UCSD-AML1 (cell line): Measurements from ENCODE around the gene DBN1.

ENCODE experiments used
- DNase-seq: peaks from one replicate; lab custom pipeline; 2025; ENCODE audit not compliant: unreplicated experiment; lab: John Stamatoyannopoulos, UW

The DBN1 gene

DNA sequence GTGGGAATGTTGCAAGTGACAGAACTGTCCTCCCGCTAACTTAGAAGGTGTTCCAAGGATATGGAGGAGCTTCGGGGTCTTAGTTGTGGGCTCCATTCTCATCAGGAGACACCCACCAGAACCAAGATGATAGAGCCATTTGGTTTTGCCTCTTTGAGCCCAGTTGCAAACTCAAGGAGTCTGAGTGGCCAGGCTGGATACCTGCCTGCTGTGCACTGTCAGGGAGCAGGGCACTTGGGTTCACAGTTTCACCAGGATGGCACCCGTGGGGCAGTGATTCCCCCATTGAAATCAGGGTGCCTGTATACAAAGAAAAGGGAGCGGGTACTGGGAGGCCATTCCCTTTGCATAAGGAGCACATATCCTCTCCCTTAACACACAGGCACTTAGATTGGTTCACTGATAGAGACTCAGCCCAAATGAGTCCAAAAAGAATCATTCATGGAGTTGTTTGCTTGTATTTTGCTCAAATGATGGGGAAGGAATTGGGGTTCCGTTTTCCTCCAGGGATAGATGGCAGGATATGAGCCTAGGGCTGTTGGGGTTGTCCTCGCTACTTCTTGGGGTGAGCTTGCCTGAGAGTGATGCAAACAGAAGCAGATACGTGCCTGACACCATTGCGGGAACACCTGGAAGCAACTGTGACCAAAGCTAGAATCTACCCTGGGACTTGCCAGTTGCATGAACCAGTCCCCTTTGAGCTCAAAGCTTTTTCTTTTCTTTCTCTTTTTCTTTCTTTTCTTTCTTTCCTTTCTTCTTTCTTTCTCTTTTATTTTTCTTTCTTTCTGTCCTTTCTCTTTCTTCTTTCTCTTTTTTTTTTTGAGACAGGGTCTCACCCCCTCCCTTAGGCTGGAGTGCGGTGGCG is 28.1 kb downstream of the DBN1 start:
- no peak for DNase-seq

DNA sequence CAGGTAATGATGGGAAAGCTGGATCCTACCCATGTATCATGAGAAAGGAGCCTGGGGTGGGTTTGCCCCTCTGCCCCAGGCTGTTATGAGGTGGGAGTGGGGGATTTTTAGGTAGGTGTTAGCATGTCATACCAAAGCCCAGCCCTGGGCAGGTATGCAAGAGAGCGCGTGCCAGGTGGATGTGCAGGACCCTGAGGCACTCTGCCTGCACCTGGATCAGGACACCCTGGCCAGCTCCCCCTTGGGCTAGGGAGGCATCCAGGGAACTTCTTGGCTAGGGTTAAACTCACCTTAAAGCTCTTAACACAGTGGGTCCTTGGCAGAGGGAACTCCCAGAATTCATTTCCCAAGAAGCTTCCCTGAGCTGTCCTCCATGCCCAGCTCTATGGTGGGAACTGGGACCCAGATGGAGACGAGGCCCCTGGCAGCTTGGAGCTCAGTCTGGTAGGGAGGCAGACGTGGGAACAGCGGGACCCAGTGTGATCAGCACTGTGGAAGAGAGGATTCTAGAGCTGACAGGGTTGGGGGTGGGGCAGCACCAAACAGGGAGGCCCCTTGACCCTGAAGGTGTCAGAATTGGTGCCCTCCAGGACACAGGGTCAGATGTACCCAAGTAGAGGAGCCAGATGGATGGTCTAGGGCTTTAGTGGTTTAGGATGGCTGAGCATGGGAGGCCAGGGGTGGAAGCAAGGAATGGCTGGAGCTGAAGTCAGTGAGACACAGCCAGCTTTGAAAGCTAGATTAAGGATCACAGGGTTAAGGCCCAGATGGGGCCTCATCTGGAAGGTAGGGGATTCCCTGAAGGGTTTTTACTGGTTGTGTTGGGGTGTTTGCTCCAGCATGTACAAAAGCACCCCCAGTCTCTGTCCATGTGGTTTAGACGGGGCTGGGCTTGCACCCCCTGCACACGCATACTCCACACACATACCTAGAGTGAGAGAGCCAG is 29.1 kb downstream of the DBN1 start:
- DNase-seq: no peak

DNA sequence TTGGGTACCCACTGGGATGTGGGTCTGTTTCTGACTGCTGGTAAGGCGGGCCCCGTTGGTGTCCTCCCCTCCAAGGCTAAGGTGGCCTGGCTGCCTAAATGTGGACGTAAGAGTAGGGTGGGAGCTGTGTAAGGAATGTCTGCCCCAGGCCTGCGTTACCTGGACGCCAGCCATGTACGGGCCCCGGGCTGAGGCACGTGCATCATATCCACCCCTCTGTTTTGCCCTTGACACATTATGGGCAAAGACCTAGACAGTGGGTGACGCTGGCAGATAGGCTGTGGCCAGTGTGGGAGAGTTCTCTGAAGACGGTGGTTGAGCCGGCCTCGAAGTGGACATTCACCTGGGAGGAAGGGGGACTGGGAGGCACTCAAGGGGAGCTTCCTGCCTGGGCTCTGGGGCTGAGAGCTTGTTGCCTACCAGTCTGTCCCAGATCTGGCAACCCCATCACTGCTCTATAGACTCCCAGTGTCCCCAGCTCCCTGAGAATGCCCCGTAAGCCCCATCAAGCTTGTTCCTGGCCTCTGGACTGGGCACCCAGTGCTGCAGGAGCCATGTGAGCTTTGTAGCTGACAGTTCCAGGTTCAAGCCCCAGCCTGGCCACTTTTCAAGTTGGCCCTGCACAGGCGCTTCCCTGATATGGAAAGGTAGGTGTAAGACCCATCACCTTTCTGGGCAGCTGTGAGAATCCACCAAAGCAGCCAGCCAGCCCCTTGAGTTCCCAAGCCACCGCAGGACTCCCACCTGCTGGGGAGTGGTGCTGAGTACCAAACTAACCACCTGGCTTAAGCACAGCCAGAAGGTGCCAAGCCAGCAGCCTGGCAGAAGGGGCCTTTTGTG is 30.1 kb downstream of the DBN1 start:
- DNase-seq: no peak

DNA sequence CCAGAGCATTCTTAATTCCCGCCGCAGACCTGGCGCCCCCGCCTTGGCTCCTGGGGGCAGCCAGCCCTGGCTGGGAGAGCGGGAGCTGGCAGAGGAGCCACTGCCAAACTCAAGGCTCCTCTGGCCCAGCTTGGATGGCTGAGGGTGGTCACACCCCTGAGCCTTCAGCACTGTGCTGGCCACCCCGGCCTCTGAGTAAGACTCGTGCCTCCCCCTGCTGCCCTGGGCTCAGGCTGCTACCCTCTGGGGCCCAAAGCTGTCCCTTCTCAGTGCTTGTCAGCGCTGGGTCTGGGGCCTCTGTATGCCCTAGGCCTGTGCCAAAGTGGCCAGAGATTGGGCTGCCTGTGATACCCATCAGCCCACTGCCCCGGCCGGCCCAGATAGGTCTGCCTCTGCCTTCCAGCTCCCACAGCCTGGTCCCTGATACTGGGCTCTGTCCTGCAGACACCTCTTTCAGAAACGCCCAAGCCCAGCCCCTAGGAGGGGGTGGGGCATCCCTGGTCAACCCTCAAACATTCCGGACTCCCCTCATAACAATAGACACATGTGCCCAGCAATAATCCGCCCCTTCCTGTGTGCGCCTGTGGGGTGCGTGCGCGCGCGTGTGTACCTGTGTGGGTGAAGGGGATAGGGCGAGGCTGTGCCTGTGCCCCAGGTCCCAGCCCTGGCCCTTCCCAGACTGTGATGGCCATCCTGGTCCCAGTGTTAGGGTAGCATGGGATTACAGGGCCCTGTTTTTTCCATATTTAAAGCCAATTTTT is 31.2 kb downstream of the DBN1 start:
- no peak for DNase-seq

DNA sequence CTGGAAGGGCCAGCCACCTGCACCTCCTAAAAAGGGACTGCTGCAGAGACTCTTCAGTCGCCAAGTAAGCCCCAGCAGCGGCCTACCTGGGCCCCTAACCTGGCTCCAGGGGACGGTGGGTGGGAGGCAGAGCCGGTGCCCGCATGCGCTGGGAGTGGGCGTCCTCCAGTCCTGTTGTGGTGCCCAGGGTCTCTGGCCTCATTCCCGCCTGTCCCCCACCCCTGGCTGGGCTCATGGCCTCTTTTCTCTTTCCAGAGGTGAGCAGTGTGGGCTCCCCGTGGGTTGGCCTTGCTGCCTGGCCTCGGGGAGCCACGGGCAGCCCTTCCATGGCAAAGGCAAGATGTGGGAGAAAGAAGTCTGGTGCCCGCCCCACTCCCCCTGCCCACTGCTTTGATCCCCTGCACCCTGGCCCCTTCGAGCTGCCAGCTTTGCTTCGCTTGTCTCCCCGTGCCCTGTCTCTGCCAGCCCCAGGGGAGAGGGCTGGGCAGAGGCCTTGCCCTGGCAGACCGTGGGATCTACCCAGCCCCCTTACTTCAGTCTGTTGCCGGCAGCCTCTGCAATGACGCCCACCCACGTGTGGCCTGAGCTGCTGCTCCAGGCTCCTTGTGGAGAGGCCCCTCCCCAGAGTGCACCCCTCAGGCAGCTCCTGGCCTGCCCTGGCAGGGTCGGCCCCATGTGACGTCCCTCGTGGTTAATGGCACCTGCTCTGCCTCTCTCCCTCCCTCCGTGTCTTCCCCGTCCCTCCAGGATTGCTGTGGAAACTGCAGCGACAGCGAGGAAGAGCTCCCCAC is 32.2 kb downstream of the DBN1 start:
- DNase-seq: no peak

DNA sequence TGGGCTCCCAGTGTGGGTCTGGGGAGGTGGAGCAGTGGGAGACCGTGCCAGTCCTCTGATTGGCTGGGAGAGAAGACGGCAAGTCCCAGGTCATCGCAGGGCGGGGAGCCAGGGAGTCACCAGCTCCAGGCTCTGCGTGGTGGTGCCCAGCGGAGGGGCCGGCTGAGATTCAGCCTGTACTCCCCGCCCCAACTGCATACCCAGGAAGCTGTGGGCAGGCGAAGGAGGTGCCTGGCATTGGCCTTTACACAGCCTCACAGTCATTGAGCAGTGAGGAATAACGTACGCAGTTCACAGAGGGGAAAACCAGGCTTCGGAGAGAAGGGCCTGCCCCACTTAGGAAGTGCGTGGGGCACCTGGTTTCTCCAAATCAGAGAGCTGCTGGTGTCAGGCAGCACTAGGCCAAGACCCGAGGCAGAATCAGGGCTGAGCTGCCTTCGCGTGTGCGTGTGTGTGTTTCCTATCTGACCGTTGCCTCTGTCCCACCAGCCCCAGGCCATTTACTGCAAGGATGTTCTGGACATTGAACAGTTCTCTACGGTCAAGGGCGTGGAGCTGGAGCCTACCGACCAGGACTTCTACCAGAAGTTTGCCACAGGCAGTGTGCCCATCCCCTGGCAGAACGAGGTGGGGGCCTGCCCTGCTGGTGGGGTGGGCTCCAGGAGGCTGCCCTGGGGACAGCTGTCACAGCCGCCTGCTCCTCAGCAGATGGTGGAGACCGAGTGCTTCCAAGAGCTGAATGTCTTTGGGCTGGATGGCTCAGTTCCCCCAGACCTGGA is 33.0 kb downstream of the DBN1 start:
- DNase-seq: no peak

DNA sequence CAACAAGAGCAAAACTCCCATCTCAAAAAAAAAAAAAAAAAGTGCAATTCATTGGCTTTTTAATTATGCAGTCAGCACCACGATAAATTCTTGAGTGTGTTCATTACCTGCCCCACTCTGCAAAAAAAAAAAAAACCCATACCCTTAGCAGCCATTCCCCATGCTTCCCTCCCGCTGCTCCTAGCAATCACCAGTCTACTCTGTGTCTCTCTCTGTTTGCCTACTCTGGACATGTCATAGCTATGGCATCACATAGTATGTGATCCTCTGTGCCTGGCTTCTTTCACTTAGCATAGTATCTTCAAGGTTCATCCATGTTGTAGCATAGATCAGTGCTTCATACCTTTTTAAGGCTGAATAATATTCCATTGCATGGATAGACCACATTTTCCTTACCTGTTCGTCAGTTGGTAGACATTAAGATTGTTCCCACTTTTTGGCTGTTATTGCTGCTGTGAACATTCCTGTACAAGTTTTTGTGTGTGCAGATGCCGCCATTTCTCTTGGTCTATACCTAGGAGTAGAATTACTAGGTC is 33.8 kb downstream of the DBN1 start:
- no peak for DNase-seq

DNA sequence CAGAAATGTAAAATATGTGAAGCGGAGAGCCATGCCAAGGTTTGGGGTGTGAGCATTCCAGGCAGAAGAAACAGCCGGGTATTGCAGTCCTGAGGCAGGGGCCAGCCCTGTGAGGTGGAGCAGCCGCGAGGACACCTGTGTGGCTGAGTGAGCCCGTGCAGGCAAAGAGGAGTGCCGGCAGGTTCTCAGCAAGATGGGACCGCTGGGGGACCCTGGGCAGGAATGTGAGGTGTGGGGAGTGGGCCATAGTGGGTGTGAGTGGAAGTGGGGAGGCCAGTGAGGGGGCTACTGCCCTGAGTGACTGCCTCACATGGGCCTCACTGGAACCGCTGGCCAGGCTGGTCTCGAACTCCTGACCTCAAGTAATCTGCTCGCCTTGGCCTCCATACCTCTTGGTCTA is 35.0 kb downstream of the DBN1 start:
- no peak for DNase-seq

DNA sequence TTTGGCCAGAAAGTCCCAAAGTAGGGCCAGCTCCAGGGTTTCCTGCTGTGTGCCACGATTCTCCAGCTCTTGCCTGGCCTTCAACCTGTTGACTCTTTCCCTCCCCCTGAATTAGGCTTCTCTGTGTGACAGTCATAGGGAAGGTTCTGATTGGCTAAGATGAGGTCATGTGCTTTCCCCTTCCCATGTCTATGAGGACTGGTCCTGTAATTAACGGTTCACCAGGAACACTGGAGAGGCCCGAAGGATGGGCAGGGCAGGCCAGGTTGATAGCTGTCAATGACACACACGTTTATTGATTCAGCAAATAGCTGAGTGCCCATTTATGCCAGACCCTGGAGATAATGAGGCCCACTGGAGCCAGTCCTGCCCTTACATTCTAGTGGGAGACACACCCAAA is 35.8 kb downstream of the DBN1 start:
- no peak for DNase-seq

DNA sequence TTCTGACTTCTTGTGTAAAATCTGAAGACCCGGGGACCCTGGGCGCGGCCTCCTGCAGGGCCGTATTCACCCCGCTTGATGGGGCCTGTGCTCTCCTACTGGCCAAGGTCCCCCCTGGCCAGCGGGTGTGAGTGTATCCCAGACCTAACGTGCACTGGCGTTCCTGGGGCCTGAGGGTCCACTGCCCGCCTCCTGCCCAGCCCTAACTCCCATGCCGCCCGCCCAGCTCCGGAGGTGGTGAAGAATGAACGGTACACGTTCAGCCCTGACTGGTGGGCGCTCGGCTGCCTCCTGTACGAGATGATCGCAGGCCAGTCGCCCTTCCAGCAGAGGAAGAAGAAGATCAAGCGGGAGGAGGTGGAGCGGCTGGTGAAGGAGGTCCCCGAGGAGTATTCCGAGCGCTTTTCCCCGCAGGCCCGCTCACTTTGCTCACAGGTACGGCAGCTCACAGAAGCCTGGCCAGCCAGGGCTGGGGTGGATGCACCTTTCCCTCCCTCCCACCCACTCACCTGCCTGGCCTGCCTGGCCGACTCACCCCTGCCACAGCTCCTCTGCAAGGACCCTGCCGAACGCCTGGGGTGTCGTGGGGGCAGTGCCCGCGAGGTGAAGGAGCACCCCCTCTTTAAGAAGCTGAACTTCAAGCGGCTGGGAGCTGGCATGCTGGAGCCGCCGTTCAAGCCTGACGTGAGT is 37.4 kb downstream of the DBN1 start:
- no peak for DNase-seq

DNA sequence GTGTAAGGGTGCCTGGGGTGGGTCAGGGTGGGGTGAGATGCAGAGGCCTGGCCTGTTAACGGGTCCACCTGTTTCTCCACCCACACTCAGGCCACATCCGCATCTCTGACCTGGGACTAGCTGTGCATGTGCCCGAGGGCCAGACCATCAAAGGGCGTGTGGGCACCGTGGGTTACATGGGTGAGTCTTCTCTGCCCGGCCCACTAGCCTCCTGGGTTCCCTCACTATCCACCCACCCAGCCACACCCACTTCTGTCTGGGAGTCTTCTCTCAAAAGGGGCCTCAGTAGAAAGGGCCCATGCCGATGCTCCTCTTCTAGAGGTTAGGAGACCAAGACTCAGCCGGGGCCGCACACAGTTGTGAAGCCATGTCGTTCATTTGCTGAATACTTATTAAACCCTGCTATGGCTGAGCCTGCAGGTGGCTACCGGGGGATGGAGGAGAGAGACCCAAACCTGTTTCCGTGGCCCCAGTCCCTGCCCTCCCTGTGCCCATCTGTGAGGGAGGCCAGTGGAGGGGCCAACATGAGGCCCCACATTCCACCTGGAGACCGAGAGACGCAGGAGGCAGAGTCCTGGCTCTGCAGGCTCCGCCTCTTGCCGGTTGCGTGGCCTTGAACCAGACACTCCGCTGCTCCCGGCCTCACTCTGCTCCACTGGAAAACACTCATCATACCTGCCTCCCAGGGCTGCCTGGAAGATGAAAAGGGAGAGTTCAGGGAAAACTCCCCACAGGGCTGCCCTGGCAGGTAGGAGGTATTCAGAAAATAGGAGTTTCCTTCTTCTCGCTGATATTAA is 38.3 kb downstream of the DBN1 start:
- DNase-seq: no peak

DNA sequence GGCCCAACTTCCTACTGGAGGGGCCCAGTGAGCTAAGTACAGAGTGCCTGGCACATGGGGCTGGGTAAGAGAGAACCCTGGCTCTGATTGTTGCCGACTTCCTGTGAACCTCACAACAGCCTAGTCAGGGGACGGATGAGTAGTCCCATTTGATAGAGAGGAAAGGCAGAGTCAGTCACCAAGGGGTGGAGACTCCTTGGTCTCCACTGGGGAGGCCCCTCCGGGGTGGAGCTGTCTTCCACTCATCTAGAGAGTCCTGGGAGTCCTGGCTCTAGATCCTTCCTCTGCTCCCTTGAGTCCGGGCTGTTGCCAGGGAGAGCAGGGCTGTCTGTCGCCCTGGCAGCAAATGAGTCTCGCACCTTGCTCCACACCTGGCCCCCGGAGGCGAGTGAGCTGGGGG is 39.0 kb downstream of the DBN1 start:
- no peak for DNase-seq

DNA sequence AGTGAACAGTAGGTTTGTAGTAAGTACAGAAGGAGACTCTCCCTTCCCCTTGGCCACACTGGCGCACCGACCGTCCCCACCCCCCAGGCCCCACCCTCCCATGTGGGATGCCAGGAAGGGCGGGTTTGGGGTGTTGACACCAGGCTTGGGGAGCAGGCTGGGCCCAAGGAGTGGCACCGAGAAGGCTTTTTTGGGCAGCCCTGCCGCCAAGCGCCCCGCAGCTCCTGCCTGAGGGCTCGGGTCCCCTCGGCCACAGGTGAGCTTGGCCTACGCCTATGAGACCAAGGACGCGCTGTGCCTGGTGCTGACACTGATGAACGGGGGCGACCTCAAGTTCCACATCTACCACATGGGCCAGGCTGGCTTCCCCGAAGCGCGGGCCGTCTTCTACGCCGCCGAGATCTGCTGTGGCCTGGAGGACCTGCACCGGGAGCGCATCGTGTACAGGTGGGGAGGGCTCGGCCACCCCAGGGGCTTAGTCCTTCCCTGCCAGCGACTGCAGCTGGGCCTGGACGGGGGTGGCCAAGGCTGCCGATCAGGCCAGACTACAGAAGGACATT is 39.7 kb downstream of the DBN1 start:
- DNase-seq: no peak

DNA sequence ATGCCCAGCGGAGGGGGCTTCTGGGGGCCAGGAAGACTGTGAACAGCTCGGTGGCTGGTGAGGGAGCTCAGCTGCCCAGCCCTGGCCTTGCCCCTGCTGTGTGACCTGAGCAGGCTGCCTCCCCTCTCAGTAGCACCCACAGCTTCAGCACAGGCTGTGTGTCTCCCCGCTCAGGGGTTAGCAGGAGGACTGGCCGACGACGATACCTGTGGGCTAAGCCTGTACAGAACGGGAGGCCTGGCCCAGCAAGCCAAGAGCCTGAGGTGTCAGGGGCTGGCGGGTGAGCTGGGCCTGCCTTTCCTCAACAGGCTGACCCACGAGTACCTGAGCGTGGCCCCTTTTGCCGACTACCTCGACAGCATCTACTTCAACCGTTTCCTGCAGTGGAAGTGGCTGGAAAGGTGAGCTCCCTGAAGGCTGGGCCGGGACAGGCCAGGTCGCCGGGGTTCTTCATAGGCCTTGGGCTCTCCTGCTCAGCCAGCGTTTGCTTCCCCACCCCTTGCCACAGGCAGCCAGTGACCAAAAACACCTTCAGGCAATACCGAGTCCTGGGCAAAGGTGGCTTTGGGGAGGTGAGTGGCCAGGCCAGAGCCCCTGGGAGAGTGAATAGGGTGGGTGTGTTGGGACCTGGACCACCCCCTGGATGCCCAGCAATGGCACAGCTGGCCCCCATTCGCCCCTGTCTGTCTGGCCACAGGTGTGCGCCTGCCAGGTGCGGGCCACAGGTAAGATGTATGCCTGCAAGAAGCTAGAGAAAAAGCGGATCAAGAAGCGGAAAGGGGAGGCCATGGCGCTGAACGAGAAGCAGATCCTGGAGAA is 40.4 kb downstream of the DBN1 start:
- DNase-seq: no peak

DNA sequence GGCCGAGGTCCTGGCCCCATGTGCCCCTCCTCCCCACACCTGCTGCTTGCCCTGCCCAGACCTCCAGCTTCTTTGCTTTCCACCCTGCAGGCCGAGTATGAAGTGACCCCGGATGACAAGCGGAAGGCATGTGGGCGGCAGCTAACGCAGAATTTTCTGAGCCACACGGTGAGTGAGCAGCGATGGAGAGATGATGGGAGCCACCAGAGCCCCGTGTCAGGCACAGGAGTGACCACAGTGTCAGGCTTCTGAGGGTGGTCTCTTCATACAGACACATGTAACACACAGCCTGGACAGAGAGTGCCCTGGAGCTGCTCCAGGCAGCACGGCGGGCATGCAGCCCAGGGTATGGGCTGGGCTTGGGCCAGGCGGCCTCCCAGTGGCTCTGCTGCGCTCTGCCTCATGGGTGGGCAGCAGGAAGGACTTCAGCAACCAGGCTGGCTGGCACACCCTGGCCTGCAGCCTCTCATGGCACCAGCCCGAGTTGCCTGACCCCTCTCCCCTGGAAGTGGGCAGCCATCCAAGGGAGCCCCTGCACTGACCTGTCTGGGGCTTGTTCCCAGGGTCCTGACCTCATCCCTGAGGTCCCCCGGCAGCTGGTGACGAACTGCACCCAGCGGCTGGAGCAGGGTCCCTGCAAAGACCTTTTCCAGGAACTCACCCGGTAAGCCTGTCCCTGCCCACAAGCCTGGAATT is 41.1 kb downstream of the DBN1 start:
- no peak for DNase-seq
